DND-41 (cell line): Measurements from ENCODE around the gene MVK.
A peak's percentile ranks its signal among the peaks of the same experiment; 100 is the strongest.

ENCODE experiments used
- ATAC-seq: fragments of 200-7000 bp; cut with Tn5 transposase; 3 replicates; pipeline ENCODE4 v1.9.1; 2021; ENCODE audit warnings: low read depth; ENCODE audit not compliant: insufficient read depth
- DNase-seq: peaks from one replicate; pipeline ENCODE4 v3.0.0-alpha.2; 2020
- H2AFZ ChIP-seq: 2 replicates; pipeline ENCODE4 v1.6.0; 2012; ENCODE audit warnings: low read depth, low read length
- H3K27ac ChIP-seq: 2 replicates; pipeline ENCODE4 v1.5.1; 2012; ENCODE audit warnings: low read length, inconsistent platforms
- H3K27me3 ChIP-seq: fragments of 200-600 bp; sonication (generic); 2 replicates; pipeline ENCODE4 v1.6.0; 2012; ENCODE audit warnings: low read length, mild to moderate bottlenecking, inconsistent platforms; ENCODE audit not compliant: insufficient read depth, poor library complexity
- H3K36me3 ChIP-seq: 2 replicates; pipeline ENCODE4 v1.5.1; 2012; ENCODE audit warnings: low read length, inconsistent platforms; ENCODE audit not compliant: insufficient read depth
- H3K4me1 ChIP-seq: 2 replicates; pipeline ENCODE4 v1.5.1; 2012; ENCODE audit warnings: mild to moderate bottlenecking, low read length; ENCODE audit not compliant: insufficient read depth
- H3K4me2 ChIP-seq: 2 replicates; pipeline ENCODE4 v1.6.0; 2012; ENCODE audit warnings: mild to moderate bottlenecking, moderate library complexity, low read length, inconsistent platforms; ENCODE audit not compliant: insufficient read depth
- H3K4me3 ChIP-seq, 2 experiments: fragments of 200-600 bp in 1 of 2; shearing (Covaris generic) in 1 of 2; 2 replicates each; pipeline ENCODE4 v1.5.1; 2012 to 2016; ENCODE audit warnings: inconsistent platforms in 2 of 2, low read length in 2 of 2, mild to moderate bottlenecking in 2 of 2, low read depth in 1 of 2, moderate library complexity in 1 of 2
- H3K79me2 ChIP-seq: 2 replicates; pipeline ENCODE4 v1.6.0; 2012; ENCODE audit warnings: low read length, inconsistent platforms; ENCODE audit not compliant: insufficient read depth
- H3K9ac ChIP-seq: 2 replicates; pipeline ENCODE4 v1.6.0; 2012; ENCODE audit warnings: low read depth, mild to moderate bottlenecking, inconsistent platforms, low read length, moderate library complexity
- H3K9me3 ChIP-seq: 2 replicates; pipeline ENCODE4 v1.5.1; 2012; ENCODE audit warnings: low read length, moderate library complexity, mild to moderate bottlenecking, inconsistent platforms; ENCODE audit not compliant: insufficient read depth, severe bottlenecking
- H4K20me1 ChIP-seq: 2 replicates; pipeline ENCODE4 v1.6.0; 2012; ENCODE audit warnings: low read length; ENCODE audit not compliant: insufficient read depth
- EZH2 ChIP-seq: IDR thresholded peaks from 3 replicates; pipeline ENCODE4 v1.6.1; 2012; ENCODE audit warnings: borderline replicate concordance, low read depth, mild to moderate bottlenecking, moderate library complexity, low read length, inconsistent platforms; ENCODE audit not compliant: severe bottlenecking
- TF ChIP-seq, protein P1 (sequence below): IDR thresholded peaks from 2 replicates; pipeline ENCODE4 v1.5.1; 2012; ENCODE audit warnings: borderline replicate concordance, low read length, moderate library complexity, mild to moderate bottlenecking; ENCODE audit not compliant: poor library complexity, severe bottlenecking; ENCODE audit errors: extremely low read depth

The MVK gene

DNA sequence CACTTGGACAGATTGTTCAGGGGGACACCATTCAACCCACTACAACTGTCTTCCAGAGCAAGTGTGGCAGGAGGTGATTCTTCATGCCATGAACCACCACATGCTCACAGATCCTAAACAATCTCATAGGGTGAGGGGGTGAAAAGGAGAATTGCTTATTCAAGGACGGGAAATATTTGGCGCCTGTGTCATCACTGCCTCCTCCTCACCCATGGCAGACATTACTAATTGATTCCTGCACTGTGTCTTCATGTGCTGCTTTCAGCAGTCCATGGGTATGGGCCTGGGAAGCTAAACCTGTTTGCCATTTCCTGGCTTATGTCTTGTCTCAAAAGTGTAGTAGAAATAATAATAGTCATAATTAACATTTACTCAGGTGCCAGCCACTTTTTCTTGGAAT, 31.6 kb upstream of the MVK start:
- ATAC-seq, result no peak
- Histone ChIP-seq H3K9me3 (no peaks in the 10 kb centered on the region), H3K4me3 (no peak overlapping the region), H3K79me2 (no peaks in the 10 kb centered on the region), H3K4me1 (no peaks in the 10 kb centered on the region), H2AFZ (no peak overlapping the region), H3K27me3 (no peaks in the 10 kb centered on the region), H3K36me3 (no peaks in the 10 kb centered on the region), H4K20me1 (no peaks in the 10 kb centered on the region; the same call in 1 of the 2 replicates), H3K9ac (no peak overlapping the region), H3K4me2 (no peak overlapping the region), H3K27ac (no peak overlapping the region)
- no peak for DNase-seq
- TF ChIP-seq, protein P1, sequence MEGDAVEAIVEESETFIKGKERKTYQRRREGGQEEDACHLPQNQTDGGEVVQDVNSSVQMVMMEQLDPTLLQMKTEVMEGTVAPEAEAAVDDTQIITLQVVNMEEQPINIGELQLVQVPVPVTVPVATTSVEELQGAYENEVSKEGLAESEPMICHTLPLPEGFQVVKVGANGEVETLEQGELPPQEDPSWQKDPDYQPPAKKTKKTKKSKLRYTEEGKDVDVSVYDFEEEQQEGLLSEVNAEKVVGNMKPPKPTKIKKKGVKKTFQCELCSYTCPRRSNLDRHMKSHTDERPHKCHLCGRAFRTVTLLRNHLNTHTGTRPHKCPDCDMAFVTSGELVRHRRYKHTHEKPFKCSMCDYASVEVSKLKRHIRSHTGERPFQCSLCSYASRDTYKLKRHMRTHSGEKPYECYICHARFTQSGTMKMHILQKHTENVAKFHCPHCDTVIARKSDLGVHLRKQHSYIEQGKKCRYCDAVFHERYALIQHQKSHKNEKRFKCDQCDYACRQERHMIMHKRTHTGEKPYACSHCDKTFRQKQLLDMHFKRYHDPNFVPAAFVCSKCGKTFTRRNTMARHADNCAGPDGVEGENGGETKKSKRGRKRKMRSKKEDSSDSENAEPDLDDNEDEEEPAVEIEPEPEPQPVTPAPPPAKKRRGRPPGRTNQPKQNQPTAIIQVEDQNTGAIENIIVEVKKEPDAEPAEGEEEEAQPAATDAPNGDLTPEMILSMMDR, result no peak
- TF ChIP-seq EZH2, result no peak

GRCh38 chr12:109542876-109543275, 30.7 kb upstream of the MVK start:
- Histone ChIP-seq H3K27ac (no peak overlapping the region), H3K27me3 (no peaks in the 10 kb centered on the region), H3K36me3 (no peaks in the 10 kb centered on the region), H3K9me3 (no peaks in the 10 kb centered on the region), H3K79me2 (no peaks in the 10 kb centered on the region), H3K4me1 (no peaks in the 10 kb centered on the region), H3K4me2 (no peak overlapping the region), H2AFZ (no peak overlapping the region), H3K9ac (no peak overlapping the region), H4K20me1 (no peaks in the 10 kb centered on the region; the same call in 1 of the 2 replicates), H3K4me3 (no peak overlapping the region)
- DNase-seq, result no peak
- no peak for TF ChIP-seq EZH2
- TF ChIP-seq, protein P1, result no peak
- ATAC-seq, result no peak

DNA sequence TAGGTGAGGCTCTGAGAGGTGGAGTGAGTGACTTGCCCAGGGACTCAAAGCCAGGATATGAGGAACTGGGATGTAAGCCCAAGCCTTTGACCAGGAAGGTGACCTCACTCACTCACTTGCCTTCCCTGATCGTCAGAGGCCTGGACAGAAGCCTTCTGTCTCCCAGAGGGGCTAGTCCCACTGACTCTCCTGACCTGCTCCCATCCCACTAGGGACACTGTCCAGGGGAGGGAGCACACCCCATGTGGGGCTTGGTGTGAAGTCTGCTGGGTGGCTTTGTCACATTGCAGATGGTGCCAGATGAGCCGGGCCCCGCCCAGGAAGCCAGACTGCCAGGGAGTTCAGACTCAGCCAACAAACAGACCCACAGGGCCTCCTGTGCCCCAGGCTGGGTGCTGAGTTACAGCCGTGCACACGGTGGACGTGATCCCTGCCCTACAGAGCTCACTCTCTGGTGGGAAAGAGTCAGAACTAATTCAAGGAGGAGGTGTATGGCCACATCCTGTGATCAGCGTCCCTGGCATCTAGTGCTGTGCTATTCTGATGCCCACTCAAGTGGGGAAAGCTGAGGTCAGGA, 28.6 kb upstream of the MVK start:
- ATAC-seq (peak; percentile 60), DNase-seq (peak; percentile 20)
- H3K4me2 ChIP-seq, result no peak overlapping the region
- no peak overlapping the region for H3K4me3 ChIP-seq
- H2AFZ ChIP-seq, result no peak overlapping the region
- no peaks in the 10 kb centered on the region for H3K4me1 ChIP-seq
- TF ChIP-seq, protein P1, result no peak
- TF ChIP-seq EZH2, result no peak
- H4K20me1 ChIP-seq, result no peaks in the 10 kb centered on the region; the same call in 1 of the 2 replicates
- H3K9me3 ChIP-seq, result no peaks in the 10 kb centered on the region
- no peaks in the 10 kb centered on the region for H3K36me3 ChIP-seq
- H3K27me3 ChIP-seq, result peaks cover 6% of the 10 kb centered on the region
- H3K79me2 ChIP-seq, result no peaks in the 10 kb centered on the region
- H3K27ac ChIP-seq, result no peak overlapping the region
- H3K9ac ChIP-seq, result no peak overlapping the region
